OCI-LY1 (cell line): ENCODE results near the gene MUC12.

Source experiments
- CTCF ChIP-seq: fragments of 200-600 bp; sonication (generic), shearing (Covaris generic); IDR thresholded peaks from 2 replicates; pipeline ENCODE4 v1.5.1; 2017; ENCODE audit warnings: mild to moderate bottlenecking, antibody characterized with exemption, low read length, moderate library complexity, mixed read lengths
- EZH2 ChIP-seq: fragments of 200-600 bp; sonication (generic), shearing (Covaris generic); IDR thresholded peaks from 2 replicates; pipeline ENCODE4 v1.8.0; 2017; ENCODE audit warnings: borderline replicate concordance, mixed run types, mild to moderate bottlenecking, antibody characterized with exemption, low read length, moderate library complexity, mixed read lengths

- TF ChIP-seq CTCF, result no peak
- TF ChIP-seq EZH2, result no peak
Measured at GRCh38 chr7:100921039-100921438, 48.3 kb upstream of the MUC12 start.
